ENCODE results near the gene CHAF1B.
"Not testable (repeated sequence)": the region's sequence is repeated elsewhere in the genome, so short reads cannot be mapped to it uniquely, and the experiment has no call there.

CHAF1B gene

DNA sequence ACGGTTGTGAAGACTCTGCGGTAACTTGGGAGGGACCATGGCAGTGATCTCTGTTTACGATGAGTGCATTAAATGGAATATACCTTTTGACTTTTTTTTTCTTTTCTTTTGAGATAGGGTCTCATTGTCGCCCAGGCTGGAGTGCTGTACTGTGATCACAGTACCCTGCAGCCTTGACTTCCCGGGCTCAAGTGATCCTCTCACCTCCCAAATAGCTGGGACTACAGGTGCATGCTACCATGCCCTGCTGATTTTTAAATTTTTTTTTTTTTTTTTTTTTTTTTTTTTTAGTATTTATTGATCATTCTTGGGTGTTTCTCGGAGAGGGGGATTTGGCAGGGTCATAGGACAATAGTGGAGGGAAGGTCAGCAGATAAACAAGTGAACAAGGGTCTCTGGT lies 6.5 kb downstream of the CHAF1B start:
- not testable (repeated sequence) for DNase-seq

DNA sequence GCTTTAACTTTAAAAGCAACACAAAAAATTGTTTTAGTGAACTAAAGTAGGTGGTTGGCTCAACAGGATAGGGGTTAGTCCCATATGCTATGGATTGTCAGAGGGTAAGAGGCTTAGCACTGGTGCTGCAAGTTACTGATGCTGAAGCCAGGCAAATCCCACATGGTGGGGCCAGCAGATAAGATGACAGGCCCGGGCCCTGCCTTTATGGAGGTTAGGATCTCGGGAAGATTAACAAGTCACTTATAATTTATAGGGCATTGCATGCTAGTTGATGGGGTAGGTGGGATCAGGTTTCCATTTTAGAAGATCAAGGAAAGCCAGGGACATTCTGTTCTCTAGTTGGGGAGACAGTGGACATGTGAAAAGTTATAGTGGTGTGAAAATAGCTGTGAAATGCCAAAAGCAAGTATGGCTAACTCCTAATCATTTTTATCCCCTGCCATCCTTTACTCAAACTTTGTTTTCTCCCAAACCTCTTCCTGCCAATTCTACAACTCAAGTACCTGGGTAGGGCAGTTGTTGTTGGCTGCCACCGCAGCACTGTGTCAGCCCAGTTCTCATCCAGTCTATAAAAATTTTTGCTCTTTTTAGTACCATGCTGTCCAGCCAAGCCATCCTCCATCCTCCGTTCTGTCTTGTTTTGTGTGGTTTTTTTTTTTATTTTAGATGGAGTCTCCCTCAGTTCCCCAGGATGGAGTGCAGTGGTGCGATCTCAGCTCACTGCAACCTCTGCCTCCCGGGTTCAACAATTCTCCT lies 10.3 kb downstream of the CHAF1B start:
- no peak for DNase-seq

GRCh38 chr21:36396325-36396724 lies 11.1 kb downstream of the CHAF1B start:
- DNase-seq = no peak

DNA sequence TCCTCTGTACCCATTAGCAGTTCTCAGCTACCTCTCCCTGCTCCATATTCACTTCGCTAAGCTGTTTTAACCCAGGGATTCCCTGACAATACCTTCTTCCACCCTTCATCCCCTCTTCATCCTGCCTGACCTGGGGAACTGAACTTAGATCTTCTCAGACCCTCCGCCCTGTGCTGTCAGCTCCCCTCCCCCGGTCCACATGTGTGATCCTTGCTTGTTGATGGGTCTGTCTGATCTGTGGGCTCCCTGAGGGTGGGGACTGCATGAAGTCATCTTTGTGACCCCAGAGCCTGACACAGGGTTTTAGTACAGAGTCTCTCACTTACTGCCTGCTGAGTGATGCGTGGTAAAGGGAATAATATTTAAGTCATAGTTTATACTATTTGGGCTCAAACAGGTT lies 11.8 kb downstream of the CHAF1B start:
- no peak for DNase-seq

DNA sequence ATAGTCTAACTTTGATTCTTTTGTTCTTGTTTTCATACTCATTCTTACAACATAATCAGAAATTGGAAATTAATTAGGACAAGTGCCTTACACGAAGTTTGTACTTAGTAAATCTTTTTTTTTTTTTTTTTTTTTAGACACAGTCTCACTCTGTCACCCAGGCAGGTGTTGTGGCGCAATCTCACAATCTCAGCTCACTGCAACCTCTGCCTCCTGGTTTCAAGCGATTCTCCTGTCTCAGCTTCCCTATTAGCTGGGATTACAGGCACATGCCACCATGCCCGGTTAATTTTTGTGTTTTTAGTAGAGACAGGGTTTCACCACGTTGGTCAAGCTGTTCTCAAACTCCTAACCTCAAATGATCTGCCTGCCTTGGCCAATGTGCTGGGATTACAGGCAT lies 12.4 kb downstream of the CHAF1B start:
- DNase-seq = no peak

DNA sequence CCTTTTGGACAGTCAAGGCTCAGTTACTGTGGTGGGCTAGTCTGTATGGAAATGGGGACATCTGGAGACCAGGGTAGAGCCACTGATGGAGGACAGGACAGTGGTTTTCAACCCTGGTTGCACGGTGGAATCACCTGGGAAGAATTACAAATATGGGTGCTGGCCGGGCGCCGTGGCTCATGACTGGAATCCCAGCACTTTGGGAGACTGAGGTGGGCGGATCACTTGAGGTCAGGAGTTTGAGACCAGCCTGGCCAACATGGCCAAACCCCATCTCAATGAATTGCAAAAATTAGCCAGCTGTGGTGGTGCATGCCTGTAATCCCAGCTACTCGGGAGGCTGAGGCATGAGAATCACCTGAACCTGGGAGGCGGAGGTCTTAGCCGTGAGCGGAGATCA lies 14.5 kb downstream of the CHAF1B start:
- DNase-seq = not testable (repeated sequence)

DNA sequence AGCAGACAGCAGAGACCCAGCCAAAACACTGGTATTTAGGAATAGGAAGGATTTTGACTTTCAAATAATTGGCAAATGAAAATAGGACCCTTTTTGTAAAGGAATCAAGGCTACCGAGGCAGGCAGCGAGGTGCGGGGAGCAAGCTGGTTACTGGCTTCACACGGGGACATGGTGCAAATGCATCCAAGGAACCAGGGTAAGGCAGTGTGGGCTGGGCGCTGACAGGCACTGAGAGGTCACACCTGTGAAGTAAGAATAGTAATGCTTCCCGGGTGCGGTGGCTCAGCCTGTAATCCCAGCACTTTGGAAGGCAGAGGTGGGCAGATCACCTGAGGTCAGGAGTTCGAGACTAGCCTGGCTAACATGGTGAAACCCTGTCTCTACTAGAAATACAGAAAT lies 15.5 kb downstream of the CHAF1B start:
- DNase-seq = no peak

GRCh38 chr21:36402339-36402738 lies 17.1 kb downstream of the CHAF1B start:
- no peak for DNase-seq

DNA sequence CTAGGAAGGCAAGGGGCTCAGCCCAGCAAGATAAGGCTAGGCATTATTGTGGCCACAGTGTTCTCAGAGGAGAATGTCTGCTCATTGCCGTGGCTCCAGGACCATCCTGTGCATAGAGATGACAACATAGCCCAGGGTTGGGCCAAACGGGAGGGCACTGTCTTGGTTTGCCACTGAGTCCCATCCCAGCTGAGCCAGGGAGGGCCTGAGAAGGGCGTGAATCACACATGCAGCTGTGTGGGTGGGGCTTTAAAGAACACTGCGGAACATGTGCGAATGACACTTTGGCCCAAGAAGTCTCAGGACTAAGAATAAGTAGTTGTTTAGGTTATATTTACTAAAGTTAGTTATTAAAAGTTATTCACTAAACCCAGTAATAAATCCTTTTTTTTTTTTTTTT lies 18.5 kb downstream of the CHAF1B start:
- no peak for DNase-seq

DNA sequence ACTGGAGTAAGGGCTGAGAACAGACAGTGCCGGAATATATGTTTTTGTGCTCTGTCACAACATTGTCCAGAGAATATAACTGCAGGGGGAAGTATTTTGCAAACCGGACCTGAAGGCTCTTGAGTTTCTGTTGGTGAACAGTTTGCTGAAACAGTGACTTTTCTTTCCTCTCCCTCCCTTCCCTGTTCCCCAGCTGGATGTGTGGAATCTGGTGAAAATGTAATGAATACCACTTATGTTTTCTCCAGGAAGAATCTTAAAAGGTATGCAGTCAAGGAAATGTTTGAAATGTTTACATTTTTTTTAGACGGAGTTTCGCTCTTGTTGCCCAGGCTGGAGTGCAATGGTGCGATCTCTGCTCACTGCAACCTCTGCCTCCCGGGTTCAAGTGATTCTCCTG lies 23.4 kb downstream of the CHAF1B start:
- no peak for DNase-seq

GRCh38 chr21:36411301-36411700 lies 26.1 kb downstream of the CHAF1B start:
- no peak for DNase-seq

GRCh38 chr21:36412916-36413315 lies 27.7 kb downstream of the CHAF1B start:
- DNase-seq = no peak

DNA sequence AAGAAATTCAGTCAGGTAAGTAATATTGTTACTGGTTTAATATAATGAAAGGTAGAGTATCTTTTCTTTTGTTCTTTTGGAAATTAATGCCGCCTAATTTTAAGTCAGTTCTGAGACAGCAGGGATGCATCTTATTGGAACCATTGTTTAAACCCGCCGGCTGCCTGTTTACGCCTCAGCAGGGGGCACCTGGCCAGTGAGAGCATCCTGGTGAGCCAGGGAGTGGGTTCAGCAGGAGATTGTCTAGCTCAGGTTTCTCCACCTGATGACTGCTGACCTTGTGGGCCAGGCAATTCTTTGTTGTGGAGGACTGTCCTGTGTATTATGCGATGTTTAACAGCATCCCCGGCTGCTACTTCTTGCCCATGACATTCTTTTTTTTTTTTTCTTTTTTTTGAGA lies 30.2 kb downstream of the CHAF1B start:
- no peak for DNase-seq

GRCh38 chr21:36419241-36419640 lies 34.0 kb downstream of the CHAF1B start:
- no peak for DNase-seq

- peak; percentile 57 for DNase-seq
Measured at GRCh38 chr21:36419996-36420395, 34.8 kb downstream of the CHAF1B start.

DNA sequence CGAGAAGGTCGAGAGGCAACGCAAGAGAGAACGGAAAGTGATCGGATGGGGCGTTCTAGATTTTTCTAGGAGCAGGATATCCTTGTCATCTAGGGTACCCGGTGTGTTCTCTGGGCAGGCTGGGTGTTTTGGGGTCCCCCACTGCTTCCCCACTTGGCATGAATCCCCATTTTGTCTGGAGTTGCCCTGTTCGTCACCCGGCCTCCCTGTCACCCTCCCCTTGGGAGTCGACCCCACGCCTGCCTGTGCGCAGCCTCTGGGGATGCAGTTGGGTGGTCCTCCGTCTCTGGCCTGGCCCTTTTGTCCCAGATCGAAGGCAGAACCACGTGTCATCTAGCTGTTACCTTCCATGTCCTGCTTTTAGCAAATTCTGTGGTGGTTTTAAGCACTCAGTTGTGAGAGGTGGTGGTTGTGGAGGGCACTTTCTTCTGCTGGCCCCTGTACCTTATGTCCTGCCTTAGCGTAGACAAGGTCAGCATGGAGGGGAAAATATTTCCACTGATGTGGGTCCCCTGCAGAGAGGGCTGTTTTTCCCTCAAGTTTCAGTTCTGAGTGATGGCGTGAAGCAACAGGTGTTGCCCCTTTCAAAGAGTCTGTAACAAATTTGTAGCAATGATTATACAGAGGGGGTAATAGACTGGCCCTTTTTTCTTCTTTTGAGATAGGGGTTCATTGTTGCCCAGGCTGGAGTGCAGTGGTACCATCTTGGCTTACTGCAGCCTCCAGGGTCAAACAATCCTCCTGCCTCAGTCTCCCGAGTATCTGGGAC lies 35.6 kb downstream of the CHAF1B start:
- no peak for DNase-seq

DNA sequence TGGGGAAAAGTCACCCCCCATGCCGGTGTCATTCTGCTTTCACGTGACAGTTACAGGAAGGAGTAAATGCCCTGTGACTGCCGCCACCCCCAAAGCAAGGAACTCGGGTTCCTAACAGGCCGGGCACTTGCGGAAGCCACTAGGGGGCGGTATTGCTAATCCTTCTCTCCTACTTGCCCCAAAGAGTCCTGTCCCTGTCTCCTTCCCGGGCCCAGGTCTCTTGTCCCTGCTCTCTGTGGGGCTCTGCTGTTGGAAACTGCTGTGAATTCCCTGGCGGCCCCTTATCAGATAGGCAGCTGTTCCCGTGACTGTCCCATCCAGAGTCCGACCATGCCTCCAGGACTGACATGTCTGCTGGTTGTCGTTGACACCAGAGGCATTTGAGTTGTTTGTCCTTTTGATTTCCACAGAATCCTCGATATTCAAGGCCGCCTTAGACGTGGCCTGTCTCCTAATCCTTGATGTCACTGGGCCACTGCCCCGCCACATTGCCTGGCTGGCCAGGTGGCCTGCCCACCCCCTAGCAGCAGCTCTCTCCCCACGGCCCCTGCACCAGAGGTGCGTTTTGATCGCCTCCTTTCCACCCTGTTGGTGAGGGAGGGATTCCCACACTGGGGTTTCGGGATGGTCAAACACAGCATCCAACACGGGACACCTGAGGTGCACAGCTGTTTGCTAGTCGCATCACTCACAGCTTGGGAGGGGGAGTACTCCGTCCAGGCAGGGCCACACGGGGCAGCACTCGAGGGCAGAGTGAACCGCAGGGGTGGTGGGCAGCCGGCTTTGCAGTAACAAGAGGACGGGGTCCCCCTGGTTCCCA lies 37.3 kb downstream of the CHAF1B start:
- DNase-seq = peak; percentile 55

DNA sequence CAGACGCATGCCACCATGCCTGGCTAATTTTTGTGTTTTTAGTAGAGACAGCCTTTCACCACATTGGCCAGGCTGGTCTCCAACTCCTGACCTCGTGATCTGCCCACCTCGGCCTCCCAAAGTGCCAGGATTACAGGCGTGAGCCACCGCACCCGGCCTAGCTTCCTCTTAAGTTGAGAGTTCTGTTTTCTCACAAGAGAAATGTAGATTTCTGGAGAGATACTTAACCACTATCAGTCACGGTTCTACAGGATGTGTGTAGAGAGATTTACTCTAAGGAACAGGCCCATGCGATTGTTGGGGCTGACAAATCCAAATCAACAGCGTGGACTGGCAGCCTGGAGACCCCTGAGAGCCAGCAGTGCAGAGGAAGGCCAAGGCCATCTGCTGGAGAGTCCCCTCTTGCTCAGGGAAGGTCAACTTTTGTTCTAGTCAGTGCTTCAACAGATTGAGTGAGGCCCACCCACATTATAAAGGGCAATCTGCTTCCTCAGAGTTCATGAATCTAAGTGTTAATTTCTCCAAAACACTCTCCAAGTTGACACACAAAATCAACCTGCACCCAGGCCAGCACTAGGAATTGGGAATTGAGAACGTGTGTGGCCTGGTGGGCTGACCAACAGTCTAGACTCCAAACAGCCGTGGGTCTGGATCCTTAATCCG lies 38.7 kb downstream of the CHAF1B start:
- peak; percentile 13 for DNase-seq

GRCh38 chr21:36424592-36424991 lies 39.4 kb downstream of the CHAF1B start:
- DNase-seq = no peak

DNA sequence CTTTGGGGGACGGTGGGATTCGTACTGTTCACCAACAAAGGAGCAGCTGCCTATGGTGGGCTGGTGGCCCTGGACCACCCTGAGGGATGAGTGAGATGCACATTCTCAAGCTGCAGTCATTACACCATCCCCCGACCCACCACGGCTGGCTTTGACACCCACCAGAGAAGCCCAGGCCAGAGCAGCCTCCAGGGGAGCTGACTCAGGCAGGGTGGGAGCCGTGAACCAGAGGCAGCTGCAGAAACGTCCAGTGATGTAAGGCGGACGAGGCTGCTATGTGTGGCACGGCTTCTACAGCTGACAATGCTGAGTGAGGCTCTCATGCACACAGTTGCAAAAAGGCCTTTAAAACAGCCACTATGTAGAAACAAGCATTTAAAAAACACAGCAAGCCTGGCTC lies 40.1 kb downstream of the CHAF1B start:
- no peak for DNase-seq

GRCh38 chr21:36427502-36427901 lies 42.3 kb downstream of the CHAF1B start:
- DNase-seq = no peak

GRCh38 chr21:36428761-36429432 lies 43.7 kb downstream of the CHAF1B start:
- DNase-seq = no peak

Measured in activated CD4-positive, alpha-beta T cell treated with anti-CD3 and anti-CD28 coated beads, Interleukin-2, Interleukin-6, amounts not matched to agents 100 ng/mL and 50 ng/mL, durations not matched to agents 16 hours and 8 hours (primary cell).